HFFc6 (cell line): ENCODE measurements around the gene DICER1. TPM values are rescaled to one million over a fixed set of nuclear protein-coding genes. Genes with fewer than 3 reads are reported as not detected.
"Not testable (repeated sequence)": the region's sequence is repeated elsewhere in the genome, so short reads cannot be mapped to it uniquely, and the experiment has no call there.

Source experiments
- DNase-seq: peaks from one replicate; pipeline ENCODE4 v3.0.0-alpha.2; 2018
- H3K27ac Mint-ChIP-seq: 2 replicates; pipeline ENCODE4 v1.8.0; 2020; ENCODE audit warnings: mild to moderate bottlenecking, mixed read lengths
- H3K27me3 Mint-ChIP-seq: 2 replicates; pipeline ENCODE4 v1.8.0; 2021; ENCODE audit warnings: mild to moderate bottlenecking, moderate library complexity, mixed read lengths; ENCODE audit not compliant: insufficient read depth
- H3K36me3 Mint-ChIP-seq: 2 replicates; pipeline ENCODE4 v1.8.0; 2021; ENCODE audit warnings: low read depth, mixed read lengths
- H3K4me1 Mint-ChIP-seq: 2 replicates; pipeline ENCODE4 v1.8.0; 2020; ENCODE audit warnings: low read depth, mixed read lengths
- H3K4me3 Mint-ChIP-seq: 2 replicates; pipeline ENCODE4 v1.8.0; 2020; ENCODE audit warnings: mild to moderate bottlenecking, moderate library complexity, mixed read lengths
- H3K9me3 Mint-ChIP-seq: 2 replicates; pipeline ENCODE4 v1.8.0; 2020; ENCODE audit warnings: mild to moderate bottlenecking, mixed read lengths
- CTCF ChIP-seq: fragments of 200-600 bp; sonication (generic); IDR thresholded peaks from 2 replicates; pipeline ENCODE4 v1.5.0; 2021; ENCODE audit warnings: antibody characterized with exemption, mild to moderate bottlenecking
- long read RNA-seq: library from polyadenylated mRNA; unstranded; transcript quantifications from one replicate; pipeline ENCODE4 v2.0.0, GENCODE V29; 2019
- total RNA-seq, 6 experiments: library from RNA; stranded (reverse); fragmentation: NEBNext Ultra II Directional; extraction: Animal tissue kit (Norgen Biotek cat#: 25700); gene quantifications; 2 replicates in 1 of 6; 3 replicates in 5 of 6; pipeline ENCODE4 v1.2.3, GENCODE V29; 2021

The DICER1 gene
- total RNA-seq, result 10 to 100 TPM; 34.0 to 40.0 (median 37.6) TPM
- long read RNA-seq, partial matches to known transcripts, result 4 of 12 reads
- long read RNA-seq, other reads (novel, unspliced or antisense), result 8 of 12 reads

- Mint-ChIP-seq H3K36me3 (no peaks in the 10 kb centered on the region), H3K9me3 (no peaks in the 10 kb centered on the region), H3K4me1 (peaks cover 39% of the 10 kb centered on the region), H3K4me3 (peak within 1 kb of the TSS; percentile 94), H3K27me3 (peaks cover 2% of the 10 kb centered on the region; the same call in 1 of the 2 replicates), H3K27ac (peak within 1 kb of the TSS; percentile 98)
- no peak for TF ChIP-seq CTCF
- DNase-seq, result peak; percentile 87
Measured at GRCh38 chr14:95157327-95158189, at the start of gene DICER1. Gene DICER1 (minus strand): TSS chr14:95157529. CDS start chr14:95133458, 24,071 bp downstream.

GRCh38 chr14:95206534-95206933 is 49.2 kb upstream of the DICER1 start:
- Mint-ChIP-seq H3K27ac (no peak overlapping the region), H3K9me3 (peaks cover 23% of the 10 kb centered on the region; the same call in 1 of the 2 replicates), H3K4me1 (no peaks in the 10 kb centered on the region), H3K36me3 (0 out of 2 replicates have a peak, but pooled peaks cover 4% of the 10 kb centered on the region), H3K27me3 (no peaks in the 10 kb centered on the region; the same call in 1 of the 2 replicates), H3K4me3 (no peak overlapping the region)
- no peak for DNase-seq
- TF ChIP-seq CTCF, result no peak

GRCh38 chr14:95204705-95205104 is 47.4 kb upstream of the DICER1 start:
- Mint-ChIP-seq H3K4me3 (no peak overlapping the region), H3K4me1 (no peaks in the 10 kb centered on the region), H3K36me3 (0 out of 2 replicates have a peak, but pooled peaks cover 4% of the 10 kb centered on the region), H3K27me3 (peaks cover 2% of the 10 kb centered on the region; the same call in 1 of the 2 replicates), H3K9me3 (peaks cover 22% of the 10 kb centered on the region; the same call in 1 of the 2 replicates), H3K27ac (no peak overlapping the region)
- no peak for DNase-seq
- no peak for TF ChIP-seq CTCF

GRCh38 chr14:95201745-95202144 is 44.4 kb upstream of the DICER1 start:
- H3K4me3 Mint-ChIP-seq, H3K27me3 Mint-ChIP-seq, H3K36me3 Mint-ChIP-seq, DNase-seq, H3K27ac Mint-ChIP-seq, H3K4me1 Mint-ChIP-seq: not testable (repeated sequence)
- peaks cover 20% of the 10 kb centered on the region; the same call in 1 of the 2 replicates for H3K9me3 Mint-ChIP-seq

- Mint-ChIP-seq H3K27me3 (peaks cover 7% of the 10 kb centered on the region), H3K4me1 (no peaks in the 10 kb centered on the region), H3K4me3 (no peak overlapping the region), H3K36me3 (0 out of 2 replicates have a peak, but pooled peaks cover 4% of the 10 kb centered on the region), H3K27ac (no peak overlapping the region), H3K9me3 (peaks cover 20% of the 10 kb centered on the region; the same call in 1 of the 2 replicates)
- TF ChIP-seq CTCF, result no peak
- no peak for DNase-seq
Measured at GRCh38 chr14:95200404-95200803, 43.1 kb upstream of the DICER1 start.
